Gastrocnemius medialis (tissue), 4 donors: ENCODE data around the gene TMEM185B. TPM values are rescaled to one million over a fixed set of nuclear protein-coding genes. Genes with fewer than 3 reads are reported as not detected.
A peak's percentile ranks its signal among the peaks of the same experiment; 100 is the strongest.

Experiments
- ATAC-seq, 2 donors: fragments of 150-250 bp; one replicate each; pipeline ENCODE4 v1.9.1; 2016
- DNase-seq, 2 donors: peaks; one replicate each; pipeline ENCODE4 v3.0.0-alpha.2; 2019
- H3K27ac ChIP-seq, 4 donors: fragments of 200-600 bp; sonication (generic); 1 replicate in 1 of 4; 2 replicates in 3 of 4; pipeline ENCODE4 v1.5.1; 2016 to 2018; ENCODE audit warnings: mild to moderate bottlenecking in 2 of 4, moderate library complexity in 1 of 4
- H3K27me3 ChIP-seq, 3 donors: fragments of 200-600 bp; sonication (generic) in 2 of 3; 1 replicate in 1 of 3; 2 replicates in 2 of 3; pipeline versions ENCODE4 v1.5.1 to v1.6.0; 2016 to 2019; ENCODE audit warnings: mild to moderate bottlenecking in 1 of 3, moderate library complexity in 1 of 3
- H3K36me3 ChIP-seq, 2 donors: fragments of 200-600 bp; sonication (generic) in 1 of 2; one replicate each; pipeline ENCODE4 v1.5.1; 2017 to 2018
- H3K4me1 ChIP-seq, 2 donors: fragments of 200-600 bp; sonication (generic) in 1 of 2; one replicate each; pipeline ENCODE4 v1.5.1; 2016 to 2017; ENCODE audit warnings: mild to moderate bottlenecking in 2 of 2
- H3K4me3 ChIP-seq, 4 donors: fragments of 200-600 bp; sonication (generic) in 3 of 4; 1 replicate in 1 of 4; 2 replicates in 3 of 4; pipeline ENCODE4 v1.5.1; 2016 to 2019; ENCODE audit warnings: mild to moderate bottlenecking in 2 of 4
- H3K9me3 ChIP-seq, 3 donors: fragments of 200-600 bp; sonication (generic) in 2 of 3; 1 replicate in 1 of 3; 2 replicates in 2 of 3; pipeline ENCODE4 v1.5.1; 2016 to 2019
- POLR2A ChIP-seq, 2 donors: fragments of 450-650 bp; IDR thresholded peaks; one replicate each; pipeline ENCODE4 v1.6.1; 2017; ENCODE audit warnings: antibody characterized with exemption in 2 of 2, mild to moderate bottlenecking in 2 of 2, moderate library complexity in 2 of 2
- in situ Hi-C, 4 donors: fragments of 200-750 bp; cut with MboI; loops; one replicate each; pipeline versions ENCODE4 v1.15.0 to v1.8.0; 2017; ENCODE audit warnings: low sequenced_read_pairs in 4 of 4
- intact Hi-C: fragments of 100-400 bp; cut with DNase I; formaldehyde crosslinking; loops from one replicate; pipeline ENCODE4 v1.15.1; 2023; ENCODE audit warnings: low total_unique reads
- total RNA-seq, 4 donors: library from RNA; depleted of rRNA; stranded (reverse); fragments of >200 nt; gene quantifications; one replicate each; pipeline versions ENCODE4 v1.1.0 to v1.2.3, GENCODE V29; 2016
- TF ChIP-seq, protein P1 (sequence below), 5 experiments: fragments of 450-650 bp in 3 of 5; fragments of 200-600 bp in 2 of 5; sonication (generic) in 2 of 5; IDR thresholded peaks in 4 of 5; conservative IDR thresholded peaks in 1 of 5; 1 replicate in 4 of 5; 2 replicates in 1 of 5; pipeline ENCODE4 v1.5.1; 2016 to 2019; ENCODE audit warnings: antibody characterized with exemption in 5 of 5, mild to moderate bottlenecking in 3 of 5, moderate library complexity in 3 of 5

Gene TMEM185B
- total RNA-seq, 4 donors from 2014 or later: 10.8 to 23.5 (median 15.4) TPM

DNA sequence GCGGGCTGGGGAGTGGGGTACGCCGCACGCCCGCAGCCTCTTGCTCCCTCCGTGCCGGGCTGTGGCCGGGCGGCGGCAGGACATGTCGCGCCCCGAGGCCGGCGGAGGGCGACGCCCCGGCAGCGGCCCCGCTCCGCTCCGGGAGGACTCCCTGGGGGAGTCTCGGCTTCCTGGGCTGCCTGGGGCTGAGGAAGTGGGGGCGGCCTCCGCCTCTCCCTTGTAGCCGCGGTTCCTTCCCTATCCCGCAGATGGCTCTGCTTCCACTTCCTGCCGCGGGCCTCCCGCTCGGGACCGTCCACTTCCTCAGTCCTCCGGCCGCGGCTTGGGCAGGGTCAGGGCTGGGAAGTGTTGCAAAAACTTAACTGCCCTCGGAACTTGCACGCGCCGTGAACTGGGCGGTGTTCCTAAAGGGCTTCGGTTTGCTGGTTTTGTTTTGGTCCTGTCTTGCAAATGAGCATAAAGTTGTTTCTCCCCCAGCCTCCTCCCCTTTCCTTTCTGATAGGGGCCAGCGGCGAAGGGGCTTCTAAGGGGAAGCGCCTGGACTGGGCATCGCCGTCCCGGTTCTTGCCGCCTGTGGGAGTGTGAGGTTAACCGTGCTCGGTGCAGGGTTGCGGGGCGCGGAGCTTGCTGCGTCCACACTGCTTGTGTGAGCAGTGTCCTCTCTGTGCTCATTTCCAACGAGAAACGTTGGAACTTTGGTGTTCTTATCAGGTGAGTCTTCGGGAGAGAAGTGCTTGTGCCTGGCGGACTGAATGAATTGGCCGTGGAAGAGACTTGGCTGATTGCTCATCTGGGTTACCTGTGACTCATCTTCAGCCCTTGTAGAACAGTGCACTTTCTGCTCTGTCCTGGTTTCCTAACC, 30.1 kb upstream of the TMEM185B start:
- H3K27ac ChIP-seq: peak overlapping the region; percentile 78 to 89 (median 82)
- peak; percentile 13 to 22 for TF ChIP-seq POLR2A (IDR thresholded peaks at IDR 0.05)
- TF ChIP-seq, protein P1, sequence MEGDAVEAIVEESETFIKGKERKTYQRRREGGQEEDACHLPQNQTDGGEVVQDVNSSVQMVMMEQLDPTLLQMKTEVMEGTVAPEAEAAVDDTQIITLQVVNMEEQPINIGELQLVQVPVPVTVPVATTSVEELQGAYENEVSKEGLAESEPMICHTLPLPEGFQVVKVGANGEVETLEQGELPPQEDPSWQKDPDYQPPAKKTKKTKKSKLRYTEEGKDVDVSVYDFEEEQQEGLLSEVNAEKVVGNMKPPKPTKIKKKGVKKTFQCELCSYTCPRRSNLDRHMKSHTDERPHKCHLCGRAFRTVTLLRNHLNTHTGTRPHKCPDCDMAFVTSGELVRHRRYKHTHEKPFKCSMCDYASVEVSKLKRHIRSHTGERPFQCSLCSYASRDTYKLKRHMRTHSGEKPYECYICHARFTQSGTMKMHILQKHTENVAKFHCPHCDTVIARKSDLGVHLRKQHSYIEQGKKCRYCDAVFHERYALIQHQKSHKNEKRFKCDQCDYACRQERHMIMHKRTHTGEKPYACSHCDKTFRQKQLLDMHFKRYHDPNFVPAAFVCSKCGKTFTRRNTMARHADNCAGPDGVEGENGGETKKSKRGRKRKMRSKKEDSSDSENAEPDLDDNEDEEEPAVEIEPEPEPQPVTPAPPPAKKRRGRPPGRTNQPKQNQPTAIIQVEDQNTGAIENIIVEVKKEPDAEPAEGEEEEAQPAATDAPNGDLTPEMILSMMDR (IDR thresholded peaks at IDR 0.05 in 4 of 5, conservative IDR thresholded peaks at IDR 0.05 in 1 of 5): peak; percentile 34 to 61 (median 48)
- no peaks in the 10 kb centered on the region for H3K27me3 ChIP-seq
- intact Hi-C loops: loop anchor here (1.0 to 10.0 kb wide), 3 partner anchors 60 to 422 kb away; no protein-coding TSS in a partner anchor
- peak; percentile 75 to 82 for ATAC-seq
- in situ Hi-C loops: no loop called here
- H3K4me1 ChIP-seq: peaks cover 13 to 33% of the 10 kb centered on the region in 2 donors
- peak; percentile 75 to 77 for DNase-seq
- H3K36me3 ChIP-seq: no peaks in the 10 kb centered on the region
- H3K9me3 ChIP-seq: no peaks in the 10 kb centered on the region
- H3K4me3 ChIP-seq: peak overlapping the region; percentile 67 to 87 (median 73)

GRCh38 chr2:120252225-120253020, 29.2 kb upstream of the TMEM185B start, which contains the start of gene RALB:
Gene RALB (plus strand): TSS chr2:120252852. CDS start chr2:120278665, 25,813 bp downstream.
- Histone ChIP-seq H3K4me1 (peaks cover 9 to 38% of the 10 kb centered on the region in 2 donors), H3K27me3 (no peaks in the 10 kb centered on the region), H3K27ac (peak within 1 kb of the TSS; percentile 78 to 89 (median 82)), H3K4me3 (peak within 1 kb of the TSS; percentile 67 to 87 (median 73)), H3K36me3 (no peaks in the 10 kb centered on the region), H3K9me3 (no peaks in the 10 kb centered on the region)
- DNase-seq (peak; percentile 98), ATAC-seq (peak; percentile 89 to 90)
- in situ Hi-C loops: no loop called here
- intact Hi-C loops: loop anchor here (1.0 to 10.0 kb wide), 4 partner anchors 29 to 422 kb away; partner anchors contain the start of gene TMEM185B
- TF ChIP-seq POLR2A (IDR thresholded peaks at IDR 0.05): peak; percentile 62 to 75
- TF ChIP-seq, protein P1 (IDR thresholded peaks at IDR 0.05 in 4 of 5, conservative IDR thresholded peaks at IDR 0.05 in 1 of 5): no peak

GRCh38 chr2:120251880-120252224, 28.7 kb upstream of the TMEM185B start:
- intact Hi-C loops (loop anchor here (1.0 to 10.0 kb wide), 2 partner anchors 29 to 423 kb away; partner anchors contain the start of gene TMEM185B), in situ Hi-C loops (no loop called here)
- peak overlapping the region; percentile 67 to 87 (median 73) for H3K4me3 ChIP-seq
- no peaks in the 10 kb centered on the region for H3K27me3 ChIP-seq
- no peak for DNase-seq
- peaks cover 9 to 37% of the 10 kb centered on the region in 2 donors for H3K4me1 ChIP-seq
- H3K36me3 ChIP-seq: no peaks in the 10 kb centered on the region
- H3K9me3 ChIP-seq: no peaks in the 10 kb centered on the region
- ATAC-seq: no peak
- peak overlapping the region in 2 of 4 donors; percentile 78 to 89 for H3K27ac ChIP-seq
- TF ChIP-seq POLR2A (IDR thresholded peaks at IDR 0.05): no peak

GRCh38 chr2:120251078-120251477, 27.9 kb upstream of the TMEM185B start:
- Histone ChIP-seq H3K27me3 (no peaks in the 10 kb centered on the region), H3K4me1 (peaks cover 9 to 40% of the 10 kb centered on the region in 2 donors), H3K9me3 (no peaks in the 10 kb centered on the region), H3K4me3 (no peak overlapping the region), H3K36me3 (no peaks in the 10 kb centered on the region), H3K27ac (no peak overlapping the region)
- intact Hi-C loops: loop anchor here (10.0 kb wide), 1 partner anchor 424 kb away; no protein-coding TSS in a partner anchor
- no peak for TF ChIP-seq POLR2A (IDR thresholded peaks at IDR 0.05)
- TF ChIP-seq, protein P1 (IDR thresholded peaks at IDR 0.05 in 4 of 5, conservative IDR thresholded peaks at IDR 0.05 in 1 of 5): no peak
- DNase-seq (no peak), ATAC-seq (no peak)
- in situ Hi-C loops: no loop called here
